H1 (cell line): Measurements from ENCODE around the gene GLP1R. TPM values are rescaled to one million over a fixed set of nuclear protein-coding genes. Genes with fewer than 3 reads are reported as not detected.

ENCODE experiments used
- BACH1 ChIP-seq: IDR thresholded peaks from 2 replicates; pipeline ENCODE4 v1.6.1; 2012; ENCODE audit warnings: low read length, improper control_type of control experiment
- POU5F1 ChIP-seq: IDR thresholded peaks from 2 replicates; pipeline ENCODE4 v1.6.1; 2011; ENCODE audit warnings: low read depth, mild to moderate bottlenecking, low read length, moderate library complexity
- RAD21 ChIP-seq, 2 experiments: IDR thresholded peaks in 1 of 2; conservative IDR thresholded peaks in 1 of 2; 2 replicates each; pipeline ENCODE4 v1.6.1; 2011; ENCODE audit warnings: low read depth in 2 of 2, low read length in 2 of 2, improper control_type of control experiment in 1 of 2, inconsistent platforms in 1 of 2, mild to moderate bottlenecking in 1 of 2, moderate library complexity in 1 of 2
- TCF12 ChIP-seq: IDR thresholded peaks from 2 replicates; pipeline ENCODE4 v1.6.1; 2011; ENCODE audit warnings: low read depth, mild to moderate bottlenecking, low read length
- polyA plus RNA-seq, 7 experiments: library from polyadenylated mRNA; depleted of rRNA in 3 of 7; stranded (reverse) in 5 of 7; unstranded in 2 of 7; fragments of >200 nt in 5 of 7; fragments of 200-250 nt in 2 of 7; gene quantifications; 1 replicate in 5 of 7; 2 replicates in 1 of 7; 4 replicates in 1 of 7; pipeline versions ENCODE4 v1.2.1 to v1.2.3, GENCODE V29; 2011 to 2013; ENCODE audit warnings: missing spikeins in 2 of 7, mixed read lengths in 2 of 7
- total RNA-seq: library from RNA; stranded (reverse); fragmentation: NEBNext Ultra II Directional; extraction: Animal tissue kit (Norgen Biotek cat#: 25700); gene quantifications from 2 replicates; pipeline ENCODE4 v1.2.1, GENCODE V29; 2021
- TF ChIP-seq, protein P1 (sequence below): IDR thresholded peaks from 2 replicates; pipeline ENCODE4 v1.6.1; 2011; ENCODE audit warnings: low read length, improper control_type of control experiment

GLP1R gene
- total and polyA plus RNA-seq, 2 of the 8 experiments (the other 6 are each of a cell fraction or from before 2014, with no cell fraction given), result 2.6 to 2.7 TPM

DNA sequence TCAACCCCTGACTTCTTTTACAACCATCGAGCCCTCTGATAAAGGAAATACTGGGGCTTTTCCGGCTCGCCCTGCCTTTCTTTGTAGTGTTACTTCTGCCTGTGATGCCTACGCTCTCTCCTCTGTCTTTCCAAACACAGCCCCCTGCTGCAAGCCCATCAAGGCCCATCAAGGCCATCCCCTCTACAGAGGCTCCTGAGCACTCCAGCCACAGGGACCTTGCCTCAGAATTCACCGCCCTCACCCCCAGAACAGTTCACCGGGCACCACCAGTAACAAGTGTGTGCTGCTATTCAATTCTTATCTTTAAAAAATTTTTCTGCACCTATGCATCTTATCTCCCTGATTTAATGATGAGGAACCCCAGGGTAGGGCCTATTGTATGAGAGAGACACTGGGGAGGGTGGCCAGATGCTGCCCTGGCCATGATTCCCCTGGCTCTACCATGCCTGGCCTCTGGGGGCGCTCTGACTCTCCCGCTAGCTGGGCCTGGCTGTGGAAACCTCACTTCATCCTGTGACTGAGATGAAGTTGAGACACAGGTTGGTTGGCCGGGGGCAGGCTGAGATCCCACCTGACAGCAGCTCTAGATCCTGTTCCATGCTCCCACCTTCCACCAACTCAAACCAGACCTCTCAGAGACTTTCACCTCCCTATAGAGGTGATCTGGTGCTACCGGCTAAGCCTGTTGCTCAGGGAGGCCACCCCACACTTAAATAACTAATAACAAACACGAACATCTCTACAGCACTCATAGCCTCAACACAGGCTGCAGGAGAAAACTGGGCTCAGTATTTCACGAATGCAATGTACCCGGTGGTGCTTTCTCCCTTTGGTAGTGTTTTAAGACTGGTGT, 19.2 kb upstream of the GLP1R start (continued):
- TF ChIP-seq POU5F1 (no peak), RAD21 (IDR thresholded peaks at IDR 0.05 in 1 of 2, conservative IDR thresholded peaks at IDR 0.05 in 1 of 2; ENCODE audit: low read depth in 2 of 2, low read length in 2 of 2) (peak; percentile 70 to 79), BACH1 (no peak), TCF12 (no peak)
- TF ChIP-seq, protein P1, sequence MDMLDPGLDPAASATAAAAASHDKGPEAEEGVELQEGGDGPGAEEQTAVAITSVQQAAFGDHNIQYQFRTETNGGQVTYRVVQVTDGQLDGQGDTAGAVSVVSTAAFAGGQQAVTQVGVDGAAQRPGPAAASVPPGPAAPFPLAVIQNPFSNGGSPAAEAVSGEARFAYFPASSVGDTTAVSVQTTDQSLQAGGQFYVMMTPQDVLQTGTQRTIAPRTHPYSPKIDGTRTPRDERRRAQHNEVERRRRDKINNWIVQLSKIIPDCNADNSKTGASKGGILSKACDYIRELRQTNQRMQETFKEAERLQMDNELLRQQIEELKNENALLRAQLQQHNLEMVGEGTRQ, result no peak
